T-helper 2 cell (primary cell): ENCODE measurements around the gene GP5.

ENCODE experiments used
- DNase-seq, 5 experiments: peaks; one replicate each; pipeline versions ENCODE4 v3.0.0 to v3.0.0-alpha.2; 2012 to 2022

Gene GP5

GRCh38 chr3:194396859-194397756, 2.0 kb downstream of the GP5 start:
- DNase-seq: peak in 2 of 5 experiments; percentile 13 to 80

DNA sequence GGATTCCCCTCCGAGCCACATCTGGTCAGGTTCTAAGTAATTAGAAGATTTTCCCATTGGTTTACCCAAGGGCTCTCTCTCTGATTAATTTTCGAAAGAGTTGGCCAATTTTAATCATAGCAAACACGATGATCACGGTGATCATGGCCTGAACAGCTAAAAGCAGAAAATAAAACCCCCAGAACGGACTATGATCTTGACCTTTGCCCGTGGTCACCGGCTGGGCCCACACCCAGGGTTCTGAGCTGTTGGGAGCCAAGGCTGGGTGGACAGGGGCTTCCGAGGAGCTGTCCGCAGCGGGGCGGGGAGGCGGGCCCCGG, 2.6 kb downstream of the GP5 start:
- no peak for DNase-seq

DNA sequence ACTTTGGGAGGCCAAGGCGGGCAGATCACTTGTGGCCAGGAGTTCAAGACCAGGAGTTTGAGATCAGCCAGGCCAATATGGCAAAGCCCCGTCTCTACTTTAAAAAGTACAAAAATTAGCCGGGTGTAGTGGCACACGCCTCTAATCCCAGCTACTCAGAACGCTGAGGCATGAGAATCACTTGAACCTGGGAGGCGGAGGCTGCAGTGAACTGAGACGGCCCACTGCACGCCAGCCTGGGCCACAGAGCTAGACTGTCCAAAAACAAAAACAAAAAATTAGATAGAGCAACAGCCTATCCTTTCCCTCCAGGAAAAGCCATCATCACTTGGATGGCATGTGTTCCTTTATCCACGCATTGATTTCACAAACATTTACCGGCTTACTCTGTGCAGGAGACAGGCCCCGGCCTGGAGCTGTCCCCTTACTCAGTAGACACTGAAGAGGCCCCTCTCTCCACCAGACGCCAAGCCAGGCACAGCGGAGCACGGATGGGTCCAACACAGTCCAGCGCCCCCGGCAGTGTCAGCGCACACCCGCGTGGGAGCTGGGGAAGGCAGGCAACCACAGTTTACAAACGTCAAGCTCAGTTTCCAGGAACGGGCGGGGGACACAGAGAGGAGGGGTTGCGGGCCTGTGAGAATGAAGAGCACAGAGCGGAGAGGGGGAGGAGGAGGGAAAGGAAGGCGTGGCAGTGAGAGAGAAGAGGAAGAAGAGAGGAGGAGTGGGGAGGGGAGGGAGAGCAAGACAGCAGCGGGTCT, 3.1 kb downstream of the GP5 start:
- DNase-seq: peak in 2 of 5 experiments; percentile 22 to 81

DNA sequence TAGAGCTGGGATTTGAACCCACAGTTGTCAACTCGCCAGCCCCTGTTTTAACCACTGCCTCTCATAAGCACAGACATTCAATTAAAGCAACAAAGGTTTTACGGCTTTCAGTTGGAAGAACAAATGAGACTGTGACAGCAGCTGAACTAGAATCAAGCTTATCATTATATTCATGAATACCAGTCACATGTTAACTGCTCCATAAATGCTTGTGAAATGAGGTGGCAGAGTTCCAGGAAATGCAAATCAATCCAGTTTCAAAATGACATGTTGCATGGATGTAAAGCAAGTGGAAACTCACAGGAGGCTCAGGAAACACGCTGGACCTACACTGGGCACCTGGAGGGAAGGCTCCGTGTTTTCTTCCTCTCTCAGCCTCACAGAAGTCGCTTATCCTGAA, 3.9 kb downstream of the GP5 start:
- peak in 1 of 5 experiments; percentile 50 for DNase-seq

- no peak for DNase-seq
Observed at GRCh38 chr3:194392576-194392975, 6.5 kb downstream of the GP5 start.

GRCh38 chr3:194390835-194391234, 8.2 kb downstream of the GP5 start:
- DNase-seq: no peak

- no peak for DNase-seq
Observed at GRCh38 chr3:194389269-194389668, 9.8 kb downstream of the GP5 start.

DNA sequence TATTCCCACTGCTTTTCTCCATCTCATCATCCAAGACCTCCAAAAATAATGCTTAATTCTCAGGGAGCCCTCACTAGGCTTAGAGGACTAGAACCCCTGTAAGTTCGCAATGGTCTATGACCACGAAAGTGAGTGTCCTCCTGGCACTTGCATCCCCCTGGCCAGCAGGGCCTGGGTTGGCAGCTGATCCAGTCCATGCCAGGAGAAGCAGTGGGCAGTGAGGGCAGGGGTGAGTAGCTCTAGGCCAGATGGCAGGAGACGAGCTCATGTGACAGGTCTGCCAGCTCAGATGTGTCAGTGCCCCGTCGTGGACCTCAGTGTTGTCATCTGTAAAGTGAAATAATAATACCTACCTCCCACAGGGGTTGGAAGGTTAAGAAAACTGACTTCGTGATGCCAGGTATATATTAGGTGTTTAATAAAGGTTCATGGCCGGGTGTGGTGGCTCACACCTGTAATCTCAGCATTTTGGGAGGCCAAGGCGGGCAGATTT, 11.1 kb downstream of the GP5 start:
- no peak for DNase-seq

DNA sequence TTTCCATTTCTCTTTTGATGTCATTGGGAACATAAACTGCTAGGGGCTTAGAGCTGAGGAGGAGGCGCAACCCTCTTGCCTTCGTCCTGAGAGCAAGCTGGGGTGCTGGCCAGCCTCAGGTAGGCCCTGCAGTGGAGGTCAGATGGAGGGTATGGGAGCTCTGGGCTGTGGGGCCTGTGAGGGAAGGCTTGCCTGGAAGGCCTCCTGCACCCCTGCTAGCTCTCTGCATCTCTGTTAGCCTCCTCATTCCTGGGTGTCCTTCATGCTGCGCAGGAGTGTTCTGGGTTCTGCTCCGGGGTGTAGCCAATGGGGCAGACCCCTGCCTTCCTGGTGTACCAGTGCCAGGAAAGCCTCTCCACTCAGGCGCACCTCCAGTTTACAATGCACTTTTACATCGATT, 11.8 kb downstream of the GP5 start:
- no peak for DNase-seq

- DNase-seq: no peak
Observed at GRCh38 chr3:194386648-194387047, 12.4 kb downstream of the GP5 start.

GRCh38 chr3:194386066-194386465, 13.0 kb downstream of the GP5 start:
- no peak for DNase-seq

GRCh38 chr3:194384569-194385001, 14.5 kb downstream of the GP5 start:
- DNase-seq: no peak

GRCh38 chr3:194384156-194384555, 14.9 kb downstream of the GP5 start:
- DNase-seq: no peak

- DNase-seq: no peak
Observed at GRCh38 chr3:194383276-194383940, 15.7 kb downstream of the GP5 start.

DNA sequence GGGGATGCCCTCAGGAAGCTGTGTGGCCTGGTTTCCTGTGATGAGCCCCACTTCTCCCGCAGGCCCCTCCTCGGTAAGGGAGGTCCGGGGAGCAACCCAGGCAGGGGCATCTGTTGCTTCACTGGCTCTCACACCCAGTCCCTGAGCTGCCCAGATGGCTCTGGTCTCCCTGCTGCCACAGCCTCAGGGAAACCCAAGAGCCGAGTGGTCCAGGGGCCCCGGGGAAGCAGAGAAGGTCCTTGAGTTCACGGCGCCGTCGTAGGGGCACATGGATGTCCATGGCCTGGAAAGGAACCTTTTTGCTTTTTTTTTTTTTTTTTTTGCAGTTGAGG, 16.2 kb downstream of the GP5 start:
- DNase-seq: no peak

- DNase-seq: no peak
Observed at GRCh38 chr3:194382196-194382891, 16.7 kb downstream of the GP5 start.

- DNase-seq: no peak
Observed at GRCh38 chr3:194381460-194381875, 17.6 kb downstream of the GP5 start.

GRCh38 chr3:194380326-194380725, 18.7 kb downstream of the GP5 start:
- no peak for DNase-seq

DNA sequence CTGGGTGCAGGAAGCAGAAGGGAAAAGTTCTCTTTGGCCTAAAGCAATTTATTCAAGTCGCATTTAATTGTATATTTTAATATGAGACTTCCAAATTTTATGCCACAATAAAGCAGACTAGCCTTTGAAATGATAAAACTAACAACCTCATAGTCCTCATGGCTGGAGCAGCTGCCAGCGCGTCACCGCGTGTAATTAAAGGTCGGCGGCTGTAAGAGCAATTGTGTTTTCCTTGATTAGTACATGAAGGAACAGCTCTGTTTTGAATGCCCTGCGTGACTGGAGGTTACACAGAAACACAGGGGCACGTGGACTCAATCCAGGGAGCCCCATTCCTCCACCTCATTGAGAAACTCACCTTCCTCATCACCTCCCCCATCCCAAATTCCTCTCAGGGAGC, 19.4 kb downstream of the GP5 start:
- DNase-seq: no peak

DNA sequence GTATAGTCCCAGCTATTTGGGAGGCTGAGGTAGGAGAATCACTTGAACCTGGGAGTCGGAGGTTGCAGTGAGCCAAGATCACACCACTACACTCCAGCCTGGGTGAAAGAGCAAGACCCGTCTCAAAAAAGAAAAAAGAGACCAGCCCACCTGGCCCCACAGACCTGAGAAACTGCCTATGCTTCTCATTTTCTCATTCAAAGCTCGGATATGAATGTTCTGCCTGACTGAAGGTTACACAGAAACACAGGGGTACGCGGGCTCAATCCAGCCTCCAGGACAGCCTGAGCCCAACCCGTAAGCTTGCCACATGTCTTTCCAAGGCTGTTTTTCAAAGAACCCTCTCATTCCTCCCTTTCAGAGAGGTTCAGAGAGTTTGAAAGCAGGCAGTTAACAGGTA, 19.8 kb downstream of the GP5 start:
- DNase-seq: no peak

DNA sequence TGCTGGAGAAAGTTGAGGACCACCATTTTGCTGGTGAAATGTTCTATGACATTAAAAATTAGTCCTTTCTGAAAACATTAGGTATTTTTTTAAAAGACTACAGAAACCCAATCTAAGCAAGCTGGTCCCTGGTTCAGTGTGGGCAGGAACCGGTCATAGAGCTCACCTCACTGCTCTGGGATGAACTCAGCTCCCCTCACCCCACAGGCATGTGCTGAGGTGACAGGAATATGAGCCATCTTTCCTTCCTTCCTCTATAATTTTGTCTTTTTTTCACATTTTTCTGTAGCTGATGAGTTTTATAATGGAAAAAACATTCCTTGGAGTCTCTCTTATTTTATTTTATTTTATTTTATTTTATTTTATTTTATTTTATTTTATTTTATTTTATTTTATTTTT, 21.4 kb downstream of the GP5 start:
- no peak for DNase-seq

DNA sequence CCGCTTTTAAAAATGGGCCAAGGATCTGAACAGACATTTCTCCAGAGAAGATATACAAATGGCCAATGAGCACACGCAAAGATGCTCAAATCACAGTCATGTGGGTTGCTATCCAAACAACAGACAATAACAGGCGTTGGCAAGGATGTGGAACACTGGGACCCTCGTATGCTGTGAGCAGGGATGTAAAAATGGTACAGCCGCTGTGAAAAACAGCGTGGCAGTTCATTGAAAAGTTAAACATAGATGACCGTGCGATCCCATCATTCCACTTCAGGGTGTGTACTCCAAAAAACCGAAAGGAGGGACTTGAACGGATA, 22.9 kb downstream of the GP5 start:
- no peak for DNase-seq
